HepG2 (cell line): ENCODE results near the gene CRTAC1. TPM values are rescaled to one million over a fixed set of nuclear protein-coding genes. Genes with fewer than 3 reads are reported as not detected.

Experiments used
- ATAC-seq: fragments of 200-7000 bp; cut with Tn5 transposase; 3 replicates; pipeline ENCODE4 v1.9.1; 2020; ENCODE audit warnings: mild to moderate bottlenecking, moderate library complexity
- BruUV-seq: library from RNA; stranded (reverse); fragments of 400-500 nt; replicated peaks from 2 replicates; lab custom pipeline; 2021; lab: Mats Ljungman, UMichigan
- CTCF ChIA-PET: fragments of 300-600 bp; formaldehyde crosslinking; extraction: SDS; loops from one replicate; lab custom pipeline; 2021; ENCODE audit warnings: low total read pairs, inconsistent platforms, low intra/inter-chr PET ratio; lab: Yijun Ruan, JAX
- POLR2A ChIA-PET: fragments of 350-600 bp; sonication (Branson Sonifier 250); formaldehyde crosslinking; loops from one replicate; lab custom pipeline; 2020; ENCODE audit warnings: antibody characterized with exemption, inconsistent platforms; lab: Yijun Ruan, JAX
- DNase-seq: peaks from one replicate; pipeline ENCODE4 v3.0.0-alpha.2; 2015; ENCODE audit warnings: low spot score
- FAIRE-seq: peaks from 3 replicates; lab custom pipeline; 2011; peaks lifted over from hg19 to GRCh38; lab: Jason Lieb, UNC
- H2AFZ ChIP-seq: one replicate; pipeline ENCODE4 v1.6.1; 2011; ENCODE audit warnings: low read length, inconsistent platforms
- H3K27ac ChIP-seq: fragments of 300-600 bp; 3 replicates; pipeline ENCODE4 v1.8.0; 2011; ENCODE audit warnings: mixed run types, mild to moderate bottlenecking, mixed read lengths, low read length, inconsistent platforms; ENCODE audit not compliant: insufficient read depth; ENCODE audit errors: extremely low read length
- H3K27me3 ChIP-seq, 2 experiments: fragments of 200-600 bp in 1 of 2; 2 replicates in 1 of 2; 3 replicates in 1 of 2; pipeline versions ENCODE4 v1.6.0 to v1.8.0; 2011; ENCODE audit warnings: low read length in 2 of 2, mild to moderate bottlenecking in 2 of 2, moderate library complexity in 2 of 2, inconsistent platforms in 1 of 2; ENCODE audit not compliant: insufficient read depth in 2 of 2, control insufficient read depth in 1 of 2
- H3K36me3 ChIP-seq, 2 experiments: fragments of 200-600 bp in 1 of 2; replicated peaks in 1 of 2; 2 replicates in 1 of 2; 3 replicates in 1 of 2; pipeline versions ENCODE4 v1.5.1 to v1.8.0; 2011; ENCODE audit warnings: low read length in 2 of 2, inconsistent platforms in 1 of 2; ENCODE audit not compliant: insufficient read depth in 2 of 2, control insufficient read depth in 1 of 2
- H3K4me1 ChIP-seq: 2 replicates; pipeline ENCODE4 v1.5.1; 2012; ENCODE audit warnings: low read length, inconsistent platforms; ENCODE audit not compliant: insufficient read depth
- H3K4me2 ChIP-seq: 2 replicates; pipeline ENCODE4 v1.6.0; 2011; ENCODE audit warnings: low read depth, low read length, inconsistent platforms
- H3K4me3 ChIP-seq, 3 experiments: fragments of 200-600 bp in 1 of 3; sonication (generic), shearing (Covaris generic) in 1 of 3; replicated peaks in 1 of 3; 2 replicates each; pipeline ENCODE4 v1.5.1; 2011 to 2016; ENCODE audit warnings: low read length in 3 of 3, inconsistent platforms in 2 of 3, low read depth in 2 of 3, mild to moderate bottlenecking in 2 of 3, control low read depth in 1 of 3, mixed read lengths in 1 of 3; ENCODE audit not compliant: insufficient read depth in 1 of 3
- H3K79me2 ChIP-seq: one replicate; pipeline ENCODE4 v1.6.1; 2011; ENCODE audit warnings: low read length, inconsistent platforms; ENCODE audit not compliant: insufficient read depth
- H3K9ac ChIP-seq: 2 replicates; pipeline ENCODE4 v1.6.0; 2011; ENCODE audit warnings: mild to moderate bottlenecking, low read depth, low read length, inconsistent platforms; ENCODE audit not compliant: insufficient read depth
- H3K9me3 ChIP-seq: 2 replicates; pipeline ENCODE4 v1.5.1; 2012; ENCODE audit warnings: mild to moderate bottlenecking, low read length
- H4K20me1 ChIP-seq: 2 replicates; pipeline ENCODE4 v1.6.0; 2011; ENCODE audit warnings: inconsistent platforms, mild to moderate bottlenecking, low read length, moderate library complexity; ENCODE audit not compliant: insufficient read depth
- FOXA1 ChIP-seq, 2 experiments: fragments of 450-650 bp in 1 of 2; sonication (generic) in 1 of 2; formaldehyde crosslinking in 1 of 2; IDR thresholded peaks; 2 replicates each; pipeline versions ENCODE4 v1.4.0 to v1.6.1; 2016 to 2020; ENCODE audit warnings: missing genetic modification reagents in 1 of 2
- HMG20B ChIP-seq: conservative IDR thresholded peaks from 2 replicates; pipeline ENCODE4 v1.6.1; 2016; ENCODE audit warnings: missing genetic modification reagents, missing compliant biosample characterization
- KLF12 ChIP-seq: sonication (generic); formaldehyde crosslinking; IDR thresholded peaks from 2 replicates; pipeline ENCODE4 v1.4.0; 2020; ENCODE audit warnings: missing genetic modification reagents, borderline replicate concordance
- ZFAT ChIP-seq: sonication (generic); formaldehyde crosslinking; conservative IDR thresholded peaks from 2 replicates; pipeline ENCODE4 v1.8.1; 2023; ENCODE audit warnings: missing genetic modification reagents, inconsistent platforms
- ZNF180 ChIP-seq: sonication (generic); formaldehyde crosslinking; IDR thresholded peaks from 2 replicates; pipeline ENCODE4 v1.4.0; 2020; ENCODE audit warnings: low read depth, missing genetic modification reagents, borderline replicate concordance
- ZNF33B ChIP-seq: sonication (generic); formaldehyde crosslinking; IDR thresholded peaks from 2 replicates; pipeline ENCODE4 v1.5.1; 2020; ENCODE audit warnings: mild to moderate bottlenecking, missing genetic modification reagents
- ZNF549 ChIP-seq: sonication (generic); formaldehyde crosslinking; IDR thresholded peaks from 2 replicates; pipeline ENCODE4 v1.5.0; 2020; ENCODE audit warnings: missing genetic modification reagents
- ZNF768 ChIP-seq: sonication (generic); formaldehyde crosslinking; IDR thresholded peaks from 2 replicates; pipeline ENCODE4 v1.4.0; 2020; ENCODE audit warnings: missing genetic modification reagents
- WGBS: methylation state at CpG from one replicate; pipeline ENCODE4 v1.1.6; 2017; ENCODE audit warnings: low lambda C conversion rate; 5-methylcytosine and 5-hydroxymethylcytosine counted together
- in situ Hi-C: cut with HindIII; loops from 2 replicates; pipeline ENCODE4 v1.10.0; 2017; ENCODE audit warnings: low pct_unique_long_range_greater_than_20kb; ENCODE audit not compliant: extremely low pct_ligation_motif_present
- intact Hi-C: fragments of 100-400 bp; cut with micrococcal nuclease; formaldehyde crosslinking; loops from one replicate; pipeline ENCODE4 v1.10.0; 2022; ENCODE audit not compliant: unreplicated experiment
- polyA plus RNA-seq, 8 experiments: library from polyadenylated mRNA; depleted of rRNA in 3 of 8; stranded (reverse) in 7 of 8; unstranded in 1 of 8; fragments of >200 nt; fragmentation: Illumina TruSeq in 4 of 8; extraction: Trizol in 4 of 8; gene quantifications; 2 replicates each; pipeline versions ENCODE4 v1.2.1 to v1.2.3, GENCODE V29; 2011 to 2016; ENCODE audit warnings: low read depth in 4 of 8, missing spikeins in 1 of 8, mixed read lengths in 1 of 8; ENCODE audit not compliant: insufficient read depth in 1 of 8
- total RNA-seq, 5 experiments: library from RNA; depleted of rRNA; stranded (reverse); fragments of >200 nt; fragmentation: Illumina TruSeq; extraction: Trizol; gene quantifications; 2 replicates each; pipeline ENCODE4 v1.2.3, GENCODE V29; 2016; ENCODE audit warnings: low read depth in 1 of 5
- TF ChIP-seq, protein P1 (sequence below): sonication (generic); formaldehyde crosslinking; IDR thresholded peaks from 2 replicates; pipeline ENCODE4 v1.5.0; 2020; ENCODE audit warnings: missing genetic modification reagents, mild to moderate bottlenecking, borderline replicate concordance

Gene CRTAC1
- total and polyA plus RNA-seq, 2 of the 13 experiments (the other 11 are each of a cell fraction or from before 2014, with no cell fraction given) = not detected

DNA sequence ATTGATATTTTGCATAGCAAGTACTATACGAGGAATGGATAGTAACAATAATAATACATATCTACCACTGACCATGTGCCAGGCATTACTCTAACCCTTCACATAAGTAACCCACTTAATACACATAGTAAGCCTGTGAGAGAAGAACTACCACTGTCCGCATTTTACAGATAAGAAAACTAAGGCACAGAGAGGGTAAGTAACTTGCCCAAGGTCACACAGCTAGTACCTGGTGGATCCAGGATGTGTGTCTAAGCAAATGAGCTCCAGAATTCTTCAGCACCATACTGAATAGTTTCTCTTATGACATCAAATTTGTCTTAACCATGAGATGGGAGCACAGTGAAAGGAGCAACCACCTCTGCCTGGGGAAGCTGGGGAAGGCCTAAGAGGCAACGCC is 10.2 kb downstream of the CRTAC1 start:
- POLR2A ChIA-PET = no interaction called here
- Histone ChIP-seq H3K4me1 (no peaks in the 10 kb centered on the region), H3K9me3 (no peaks in the 10 kb centered on the region), H3K27me3 (peaks cover 3 to 48% of the 10 kb centered on the region in 2 experiments; a peak in 4 of 5 replicates), H4K20me1 (no peaks in the 10 kb centered on the region), H3K79me2 (no peaks in the 10 kb centered on the region)
- WGBS = 5% methylated on average over 3 of the region's 3 CpGs
- intact Hi-C loops = no loop called here
- DNase-seq = no peak
- TF ChIP-seq HMG20B (no peak), ZNF768 (CRISPR knock-in tag) (peak; percentile 59; the same call in 1 of the 2 replicates), ZNF33B (CRISPR knock-in tag) (no peak), ZNF180 (CRISPR knock-in tag) (no peak)
- TF ChIP-seq, all 625 proteins: peak for 1
- in situ Hi-C loops = no loop called here
- Histone ChIP-seq H3K27ac (no peak overlapping the region), H3K4me3 (no peak overlapping the region), H3K36me3 (no peaks in the 10 kb centered on the region), H2AFZ (no peak overlapping the region), H3K4me2 (no peak overlapping the region), H3K9ac (no peak overlapping the region)
- no TSS peak for BruUV-seq
- FAIRE-seq (no peak), ATAC-seq (no peak)
- CTCF ChIA-PET = no interaction called here

DNA sequence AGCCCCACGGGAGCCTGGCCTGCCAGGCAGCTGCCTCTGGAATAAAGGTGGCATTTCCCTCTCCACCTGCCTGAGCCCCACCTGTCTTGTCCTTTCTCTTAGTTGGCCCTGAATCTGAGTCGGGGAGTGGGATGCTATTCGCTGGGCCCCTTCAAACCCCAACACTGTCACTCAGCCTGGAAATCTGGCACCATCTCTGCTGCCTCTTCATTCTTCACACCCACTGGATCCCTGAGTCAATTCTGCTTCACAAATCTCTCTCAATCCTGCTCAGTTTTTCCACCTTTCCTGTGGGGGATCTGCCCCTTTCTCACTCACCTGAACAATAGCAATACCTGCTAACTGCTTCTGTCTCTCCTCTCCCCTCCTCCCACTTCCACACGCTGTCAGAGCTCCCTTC is 10.6 kb downstream of the CRTAC1 start:
- no peak overlapping the region for H3K27ac ChIP-seq
- no peaks in the 10 kb centered on the region for H3K9me3 ChIP-seq
- no peak for TF ChIP-seq ZFAT (CRISPR knock-in tag)
- no peak for TF ChIP-seq FOXA1 (IDR thresholded peaks at IDR 0.05)
- no peak for TF ChIP-seq FOXA1 (CRISPR knock-in tag; IDR thresholded peaks at IDR 0.05)
- TF ChIP-seq, protein P1, sequence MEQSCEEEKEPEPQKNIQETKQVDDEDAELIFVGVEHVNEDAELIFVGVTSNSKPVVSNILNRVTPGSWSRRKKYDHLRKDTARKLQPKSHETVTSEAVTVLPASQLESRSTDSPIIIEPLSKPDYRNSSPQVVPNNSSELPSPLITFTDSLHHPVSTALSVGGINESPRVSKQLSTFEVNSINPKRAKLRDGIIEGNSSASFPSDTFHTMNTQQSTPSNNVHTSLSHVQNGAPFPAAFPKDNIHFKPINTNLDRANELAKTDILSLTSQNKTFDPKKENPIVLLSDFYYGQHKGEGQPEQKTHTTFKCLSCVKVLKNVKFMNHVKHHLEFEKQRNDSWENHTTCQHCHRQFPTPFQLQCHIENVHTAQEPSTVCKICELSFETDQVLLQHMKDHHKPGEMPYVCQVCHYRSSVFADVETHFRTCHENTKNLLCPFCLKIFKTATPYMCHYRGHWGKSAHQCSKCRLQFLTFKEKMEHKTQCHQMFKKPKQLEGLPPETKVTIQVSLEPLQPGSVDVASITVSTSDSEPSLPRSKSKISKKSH = no peak
- no peak for TF ChIP-seq KLF12 (CRISPR knock-in tag)
- no peak for TF ChIP-seq ZNF549
- POLR2A ChIA-PET = no interaction called here
- ATAC-seq (no peak), DNase-seq (no peak), FAIRE-seq (no peak)
- CTCF ChIA-PET = no interaction called here
- H4K20me1 ChIP-seq = no peaks in the 10 kb centered on the region
- intact Hi-C loops = no loop called here
- no peaks in the 10 kb centered on the region for H3K4me1 ChIP-seq
- in situ Hi-C loops = no loop called here
- no peak overlapping the region for H3K9ac ChIP-seq
- BruUV-seq = no TSS peak
- H3K4me3 ChIP-seq = no peak overlapping the region
- no peak overlapping the region for H3K4me2 ChIP-seq
- WGBS = 0% methylated on average over 4 of the region's 4 CpGs
- peaks cover 3 to 48% of the 10 kb centered on the region in 2 experiments; a peak in 4 of 5 replicates for H3K27me3 ChIP-seq
- H3K79me2 ChIP-seq = no peaks in the 10 kb centered on the region
- no peak overlapping the region for H2AFZ ChIP-seq
- no peaks in the 10 kb centered on the region for H3K36me3 ChIP-seq
